Hematopoietic multipotent progenitor cell treated with erythropoietin and hydrocortisone succinate and interleukin-3 and kit ligand, for 17 days (in vitro differentiated cells): ENCODE data around the gene ISYNA1.
A peak's percentile ranks its signal among the peaks of the same experiment; 100 is the strongest.

Source experiments
- DNase-seq: peaks from one replicate; pipeline ENCODE4 v3.0.0-alpha.2; 2015; ENCODE audit warnings: low spot score

The ISYNA1 gene

DNA sequence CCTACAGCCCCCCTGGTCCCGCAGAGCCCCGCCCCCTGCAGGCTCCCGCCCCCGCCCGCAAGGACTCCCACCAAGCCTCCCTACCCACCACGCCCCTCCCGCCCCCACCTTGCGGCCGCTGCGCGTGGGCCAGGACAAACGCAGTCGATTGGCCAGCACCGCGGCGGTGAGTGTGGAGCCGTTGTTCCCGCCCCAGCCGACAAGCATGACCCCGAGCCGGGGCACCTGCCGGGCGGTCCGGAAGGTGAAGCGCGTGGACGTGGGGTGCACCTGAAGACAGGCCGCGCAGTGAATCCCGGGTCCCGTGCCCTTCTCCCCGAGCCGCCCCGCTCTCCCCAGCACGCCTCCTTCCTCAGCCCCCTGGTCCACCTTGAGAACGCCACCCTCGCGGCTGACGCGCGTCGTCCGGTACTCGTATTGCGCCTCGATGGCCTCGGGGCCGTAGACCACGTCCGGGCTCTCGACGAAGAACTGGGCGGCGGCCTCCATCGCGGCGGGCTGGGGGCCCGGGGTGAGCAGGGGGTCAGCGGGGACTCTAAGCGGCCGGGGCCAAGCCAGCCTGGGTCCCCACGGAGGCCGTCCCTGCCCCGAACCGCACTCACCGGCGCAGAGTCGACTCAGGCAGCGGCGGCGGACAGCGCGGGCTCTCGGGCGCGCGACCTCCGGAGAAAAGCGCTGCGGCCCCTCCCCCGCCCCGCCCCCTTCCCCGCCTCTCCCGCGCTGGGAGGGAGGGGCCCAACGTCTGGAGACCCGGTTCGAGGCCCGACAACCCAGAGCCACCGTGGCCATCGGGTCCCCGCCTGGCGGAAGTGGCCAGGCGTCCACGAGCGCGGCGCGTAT lies at the start of gene ISYNA1:
Gene ISYNA1, minus strand, starts transcription at position 643 of the 840 bp plus-strand sequence. Its CDS starts 154 bp downstream, at position 489.
- no peak for DNase-seq

DNA sequence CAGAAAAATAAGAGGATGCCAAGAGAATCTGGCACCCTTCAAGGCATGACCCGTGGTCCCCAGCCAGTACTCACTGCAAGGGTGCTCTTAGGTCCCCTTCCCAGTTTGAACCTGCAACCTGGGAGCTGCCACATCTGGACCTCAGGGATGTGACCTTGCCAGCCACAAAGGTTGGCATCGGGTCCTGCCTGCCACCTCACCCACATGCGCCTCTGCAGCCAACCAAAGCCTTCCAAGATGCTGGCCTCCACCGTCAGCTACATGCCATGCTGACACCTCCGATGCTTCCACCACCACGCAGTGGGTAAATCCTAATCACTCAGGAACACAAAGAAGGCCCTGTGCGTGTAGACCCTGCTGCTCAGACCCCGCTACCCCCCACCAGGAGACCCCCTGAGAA lies 48.8 kb upstream of the ISYNA1 start:
- no peak for DNase-seq

GRCh38 chr19:18484992-18485391 lies 47.1 kb upstream of the ISYNA1 start:
- no peak for DNase-seq

DNA sequence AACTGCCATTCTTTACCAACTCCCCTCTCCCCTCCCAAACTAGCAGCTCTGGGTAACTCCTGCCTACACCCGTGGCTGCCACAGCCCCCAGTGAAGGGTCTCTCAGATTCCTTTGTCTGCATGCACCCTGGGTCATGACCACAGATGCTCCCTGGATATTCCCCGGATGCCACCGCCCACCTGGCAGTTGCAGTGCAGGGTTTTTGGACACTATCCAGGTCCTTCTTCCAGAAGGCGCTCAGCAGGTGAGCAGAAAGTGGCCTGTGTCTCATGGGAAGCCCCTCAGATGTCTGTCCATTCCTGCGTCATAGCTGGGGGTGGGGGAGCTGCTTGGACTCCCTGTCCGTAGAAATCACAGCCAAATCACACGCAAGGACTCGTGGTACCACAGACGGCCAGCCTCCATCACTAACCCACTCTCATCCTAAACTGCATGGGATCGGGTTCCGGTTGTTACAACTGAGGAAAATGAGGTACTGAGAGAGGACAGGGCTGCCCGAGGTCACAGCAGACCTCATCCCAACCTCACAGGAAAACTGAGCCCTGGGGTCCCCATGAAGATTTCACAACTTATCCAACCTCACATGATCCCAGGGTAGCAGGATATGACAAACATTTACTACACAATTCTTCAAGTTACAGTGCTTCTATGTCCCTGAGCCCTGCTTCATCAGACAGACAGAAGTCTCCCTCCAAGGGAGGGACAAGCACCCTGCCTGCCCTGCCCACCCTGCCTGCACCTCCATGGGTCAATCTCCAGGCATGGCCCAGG lies 45.4 kb upstream of the ISYNA1 start:
- DNase-seq = no peak

- no peak for DNase-seq
Measured at GRCh38 chr19:18481505-18482222, 43.7 kb upstream of the ISYNA1 start.

- no peak for DNase-seq
Measured at GRCh38 chr19:18480006-18480691, 42.2 kb upstream of the ISYNA1 start.

DNA sequence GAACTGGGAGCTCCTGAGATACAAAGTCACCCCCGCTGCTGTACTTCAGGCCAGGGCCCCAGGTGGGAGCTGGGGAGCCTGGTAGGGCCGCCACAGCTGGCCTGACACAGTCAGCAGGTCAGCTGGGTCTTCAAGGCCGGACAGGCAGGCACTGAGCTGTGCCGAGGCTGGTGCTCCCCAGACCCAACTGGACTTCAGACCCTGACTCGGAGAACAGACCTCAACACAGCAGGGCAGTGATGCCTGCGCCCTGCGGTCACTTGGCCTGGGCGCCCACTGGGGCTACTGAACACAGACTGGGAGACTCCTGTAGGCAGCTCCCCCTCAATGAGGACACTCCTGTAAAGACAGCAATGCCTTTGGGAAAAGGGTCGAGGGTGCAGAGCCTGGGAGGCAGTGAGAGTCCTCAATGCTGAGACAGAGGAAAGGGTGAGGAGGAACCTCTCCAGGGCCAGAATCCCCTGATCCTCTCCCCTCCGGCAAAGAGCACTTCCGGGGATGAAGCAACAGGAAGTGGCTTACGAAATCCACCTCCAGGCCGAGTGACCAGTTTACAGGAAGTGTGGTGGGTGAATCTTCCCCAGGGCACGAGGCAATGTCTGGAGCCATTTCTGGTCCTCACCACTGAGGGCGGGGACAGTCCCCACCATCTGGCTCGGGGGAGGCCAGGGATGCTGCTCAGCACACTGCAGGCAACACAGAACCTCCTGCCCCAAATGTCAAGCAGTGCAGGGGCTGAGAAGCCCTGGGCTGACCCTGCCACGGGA lies 40.8 kb upstream of the ISYNA1 start:
- DNase-seq = no peak

DNA sequence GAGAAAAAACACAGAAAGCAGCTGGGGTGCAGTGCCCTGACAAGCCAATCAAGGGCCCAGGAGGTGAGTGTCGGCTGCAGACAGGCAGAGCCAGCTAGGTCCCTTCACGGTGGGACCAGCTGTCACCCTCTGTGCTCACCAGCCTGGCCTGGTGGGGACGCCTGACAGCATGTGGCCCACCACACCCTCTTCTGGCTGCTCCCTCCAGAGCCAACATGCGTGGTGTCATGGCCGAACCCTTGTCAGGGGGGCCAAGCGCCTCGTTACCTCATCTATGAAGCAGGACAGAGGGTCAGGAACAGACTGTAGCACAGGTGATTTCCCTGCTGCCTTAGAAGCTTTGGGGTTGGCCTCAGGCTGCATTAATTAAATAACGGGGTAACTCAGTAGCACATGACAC lies 40.0 kb upstream of the ISYNA1 start:
- DNase-seq = no peak

- DNase-seq = no peak
Measured at GRCh38 chr19:18477042-18477779, 39.3 kb upstream of the ISYNA1 start.

GRCh38 chr19:18476507-18477041 lies 38.6 kb upstream of the ISYNA1 start:
- DNase-seq = no peak

DNA sequence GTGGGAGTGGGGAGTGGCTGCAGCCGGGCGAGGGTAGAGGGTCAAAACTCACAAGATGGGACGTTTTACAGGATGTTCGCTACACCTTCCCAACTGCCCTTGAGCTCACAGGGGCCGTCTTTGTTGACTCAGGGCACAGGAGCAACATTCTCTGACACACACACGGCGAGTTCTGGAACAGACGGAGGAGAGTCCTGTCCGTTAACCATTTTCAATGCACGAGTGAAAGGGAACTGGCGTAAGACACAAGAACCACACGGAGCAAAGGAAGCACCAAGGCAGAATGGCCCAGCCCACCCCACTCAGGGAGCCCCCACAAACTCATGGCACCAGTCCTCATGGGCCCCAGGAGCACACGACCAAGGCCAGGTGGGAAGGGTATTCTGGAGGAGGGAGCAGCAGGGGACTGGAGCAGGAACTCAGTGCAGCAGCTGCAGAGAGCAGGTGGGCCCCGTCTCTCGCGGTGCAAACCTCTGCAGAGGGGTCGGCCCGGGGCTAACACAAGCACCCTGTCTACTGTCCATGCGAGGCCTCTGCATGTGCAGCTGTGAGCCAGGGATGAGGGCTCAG lies 37.9 kb upstream of the ISYNA1 start:
- DNase-seq = no peak

GRCh38 chr19:18475004-18475453 lies 37.1 kb upstream of the ISYNA1 start:
- DNase-seq = no peak

GRCh38 chr19:18474366-18474887 lies 36.5 kb upstream of the ISYNA1 start:
- DNase-seq = no peak

GRCh38 chr19:18473706-18474087 lies 35.8 kb upstream of the ISYNA1 start:
- DNase-seq = no peak

DNA sequence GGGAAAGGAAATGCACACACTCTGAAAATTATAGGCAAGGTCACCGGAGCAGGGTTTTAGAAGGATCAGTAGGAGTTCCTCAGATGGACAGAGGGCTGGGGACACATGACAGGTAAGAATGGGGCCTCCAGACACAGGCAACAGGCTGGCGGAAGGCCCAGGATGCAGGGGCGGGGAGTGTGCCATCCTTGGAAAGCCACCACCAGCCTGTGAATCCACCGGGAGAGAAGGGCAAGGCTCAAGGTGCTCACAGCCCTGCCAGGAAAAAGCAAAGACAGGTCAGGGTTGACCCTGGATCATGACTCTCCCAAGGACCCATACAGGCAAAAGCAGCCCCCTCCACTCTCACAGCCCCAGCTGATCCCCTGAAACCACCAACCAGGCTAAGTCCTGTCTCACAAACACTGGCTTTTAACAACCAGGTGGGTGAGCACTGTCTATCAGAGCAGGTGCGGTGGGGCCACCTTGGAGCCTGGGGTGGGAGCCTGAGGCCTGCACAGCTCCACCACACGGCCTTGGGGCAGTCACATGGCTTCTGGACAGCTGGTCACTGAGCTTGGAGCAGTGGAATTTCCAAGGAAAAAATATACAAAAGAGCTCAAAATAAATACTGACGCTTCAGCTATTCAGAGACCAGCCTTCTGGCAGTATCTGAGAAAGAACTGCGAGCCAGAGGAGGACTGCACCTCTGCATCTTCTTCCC lies 35.2 kb upstream of the ISYNA1 start:
- no peak for DNase-seq

- no peak for DNase-seq
Measured at GRCh38 chr19:18470787-18471186, 32.9 kb upstream of the ISYNA1 start.

DNA sequence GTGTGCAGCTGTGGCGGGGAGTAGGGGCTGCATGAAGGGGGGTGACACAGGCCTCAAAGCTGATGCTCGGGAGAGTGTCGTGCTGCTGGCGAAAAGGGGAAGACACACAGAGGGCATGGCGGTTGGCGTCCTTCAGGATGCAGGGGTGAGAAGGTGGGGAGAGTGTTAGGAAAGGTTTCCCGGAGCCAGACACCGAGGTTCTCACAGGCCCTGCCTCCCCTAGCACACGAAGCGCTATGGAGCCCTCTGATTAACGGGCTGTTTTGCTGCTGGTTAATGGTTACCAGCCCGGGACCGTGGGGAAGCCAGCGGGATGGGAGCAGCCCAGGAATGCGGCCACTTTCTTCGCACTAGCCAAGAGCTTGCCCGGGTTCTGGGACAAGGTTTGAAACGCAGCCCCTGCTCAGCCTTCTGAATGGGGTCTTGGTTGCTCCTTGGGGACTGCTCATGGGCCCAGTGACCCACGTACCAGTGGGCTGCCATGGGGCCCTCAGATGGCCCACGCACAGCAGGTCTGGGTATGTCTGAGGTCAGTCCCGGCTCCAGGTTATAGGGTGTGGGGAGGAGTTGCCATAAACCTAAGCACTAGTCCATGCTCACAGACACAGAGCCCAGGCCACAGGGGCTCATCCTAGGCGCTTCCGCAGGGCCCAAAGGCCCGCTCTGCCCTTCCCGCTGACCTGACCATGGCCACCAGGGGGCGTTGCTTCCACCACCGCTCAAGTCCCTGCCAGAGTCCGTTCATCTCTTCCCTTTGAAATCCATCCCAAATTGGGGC lies 31.3 kb upstream of the ISYNA1 start:
- DNase-seq = peak; percentile 75

DNA sequence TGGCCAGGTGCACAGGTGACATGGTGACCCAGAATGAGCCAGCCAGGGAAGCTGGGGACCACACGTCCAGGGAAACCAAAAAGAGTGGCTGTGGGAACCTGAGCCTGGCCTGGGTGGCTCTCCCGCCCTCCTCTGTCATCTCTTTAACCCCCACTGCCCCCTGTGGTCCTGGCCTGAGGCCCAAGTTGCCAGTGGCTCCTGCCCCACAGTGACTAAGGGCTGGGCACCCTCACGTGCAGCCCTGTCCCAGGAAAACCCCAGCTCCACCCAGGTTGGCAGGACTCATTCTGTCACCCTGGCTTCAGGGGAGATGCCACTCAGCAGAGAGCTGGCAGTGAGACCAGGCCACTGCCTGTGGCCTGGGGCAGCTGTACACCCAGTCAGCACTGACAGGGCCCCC lies 30.6 kb upstream of the ISYNA1 start:
- DNase-seq = no peak
